ENCODE results near the gene SNX22. TPM values are rescaled to one million over a fixed set of nuclear protein-coding genes. Genes with fewer than 3 reads are reported as not detected.

The SNX22 gene
- total RNA-seq, 1 experiment from 2014 or later = 2.0 TPM

- DNase-seq (ENCODE audit: low read depth) = no peak
- in situ Hi-C loops (cut with HindIII; ENCODE audit: low pct_unique_long_range_greater_than_20kb, low sequenced_read_pairs) = no loop called here
Measured at GRCh38 chr15:64180235-64180824, 28.8 kb downstream of the SNX22 start.

DNA sequence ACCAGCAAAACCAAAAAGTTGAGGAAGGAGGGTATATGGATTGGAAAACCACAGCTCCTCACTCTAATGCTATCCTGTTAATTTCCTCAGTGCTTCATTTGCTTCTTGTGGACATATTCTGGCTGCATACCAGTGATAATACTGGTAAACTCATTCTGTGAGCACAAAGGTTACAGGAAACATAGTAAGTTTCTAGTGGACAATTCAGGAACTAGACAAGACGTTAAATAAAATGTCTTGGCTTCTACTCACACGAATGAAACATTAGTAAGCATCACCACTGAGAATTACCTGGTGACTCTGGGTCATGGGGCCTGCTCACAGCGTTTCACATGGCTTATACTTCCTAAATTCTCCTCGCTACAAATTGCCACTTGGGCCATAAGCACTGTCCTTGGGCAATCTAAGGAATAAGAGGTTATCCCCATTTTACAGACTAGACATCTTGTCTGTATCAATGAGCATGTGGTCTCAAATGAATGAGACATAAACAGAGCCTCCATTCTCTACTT, 31.4 kb downstream of the SNX22 start:
- in situ Hi-C loops (cut with HindIII; ENCODE audit: low pct_unique_long_range_greater_than_20kb, low sequenced_read_pairs) = no loop called here
- DNase-seq (ENCODE audit: low read depth) = no peak

- in situ Hi-C loops (cut with HindIII; ENCODE audit: low pct_unique_long_range_greater_than_20kb, low sequenced_read_pairs) = no loop called here
- DNase-seq (ENCODE audit: low read depth) = no peak
Measured at GRCh38 chr15:64185146-64185911, 33.8 kb downstream of the SNX22 start.

DNA sequence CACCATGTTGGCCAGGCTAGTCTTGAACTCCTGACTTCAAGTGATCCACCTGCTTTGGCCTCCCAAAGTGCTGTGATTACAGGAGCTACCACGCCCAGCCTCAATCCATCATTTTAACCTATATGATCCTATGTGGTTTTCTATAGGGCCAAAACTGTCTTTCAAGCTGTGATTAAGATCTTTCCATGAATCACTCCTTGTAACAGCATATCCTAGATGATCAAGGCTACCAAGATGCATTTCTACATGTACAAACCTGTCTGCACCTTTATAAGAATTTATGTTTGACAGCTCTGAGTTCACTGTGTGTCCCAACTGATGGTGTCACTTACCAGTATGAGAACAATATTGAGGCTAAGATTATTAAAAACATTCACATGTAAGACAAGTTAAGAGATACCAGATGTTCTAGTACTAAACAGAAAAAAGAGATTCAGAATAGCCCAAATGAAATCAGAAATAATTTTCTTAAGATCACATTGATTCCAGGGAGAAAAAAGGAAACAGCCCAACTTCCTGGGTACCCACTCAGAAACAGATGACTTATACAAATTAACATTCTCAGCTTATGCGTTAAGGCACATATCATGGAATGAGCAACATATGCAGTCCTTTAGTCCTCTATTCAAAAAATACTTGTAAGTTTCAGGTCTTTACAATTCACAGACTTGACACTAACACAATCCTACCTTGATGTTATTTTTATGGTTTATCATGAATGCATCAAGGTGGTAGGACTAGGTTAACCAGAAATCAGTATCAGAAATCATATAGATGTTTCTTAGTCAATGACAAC, 36.1 kb downstream of the SNX22 start:
- in situ Hi-C loops (cut with HindIII; ENCODE audit: low pct_unique_long_range_greater_than_20kb, low sequenced_read_pairs) = no loop called here
- no peak for DNase-seq (ENCODE audit: low read depth)

- in situ Hi-C loops (cut with HindIII; ENCODE audit: low pct_unique_long_range_greater_than_20kb, low sequenced_read_pairs) = no loop called here
- no peak for DNase-seq (ENCODE audit: low read depth)
Measured at GRCh38 chr15:64191971-64192830, 40.7 kb downstream of the SNX22 start.

- no peak for DNase-seq (ENCODE audit: low read depth)
- in situ Hi-C loops (cut with HindIII; ENCODE audit: low pct_unique_long_range_greater_than_20kb, low sequenced_read_pairs) = no loop called here
Measured at GRCh38 chr15:64193971-64194370, 42.4 kb downstream of the SNX22 start.

DNA sequence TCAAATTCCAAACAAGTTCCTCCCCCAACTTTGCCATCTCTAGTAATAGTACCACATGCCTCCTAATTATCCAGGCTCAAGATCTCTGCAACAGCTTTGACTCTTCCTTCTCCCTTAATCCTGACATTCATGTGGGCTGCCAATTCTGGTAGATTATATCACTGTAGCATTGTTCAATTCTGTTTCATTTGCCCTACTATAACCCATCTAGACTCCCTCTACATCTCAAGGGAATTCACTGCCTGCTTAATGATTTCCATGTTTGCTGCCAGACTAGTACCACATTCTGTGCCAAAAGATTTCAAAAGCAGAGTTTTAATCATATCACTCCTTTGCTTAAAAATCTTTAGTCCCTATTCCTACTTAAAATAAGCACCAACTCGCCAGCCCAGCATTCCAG, 45.9 kb downstream of the SNX22 start:
- no peak for DNase-seq (ENCODE audit: low read depth)
- in situ Hi-C loops (cut with HindIII; ENCODE audit: low pct_unique_long_range_greater_than_20kb, low sequenced_read_pairs) = no loop called here

DNA sequence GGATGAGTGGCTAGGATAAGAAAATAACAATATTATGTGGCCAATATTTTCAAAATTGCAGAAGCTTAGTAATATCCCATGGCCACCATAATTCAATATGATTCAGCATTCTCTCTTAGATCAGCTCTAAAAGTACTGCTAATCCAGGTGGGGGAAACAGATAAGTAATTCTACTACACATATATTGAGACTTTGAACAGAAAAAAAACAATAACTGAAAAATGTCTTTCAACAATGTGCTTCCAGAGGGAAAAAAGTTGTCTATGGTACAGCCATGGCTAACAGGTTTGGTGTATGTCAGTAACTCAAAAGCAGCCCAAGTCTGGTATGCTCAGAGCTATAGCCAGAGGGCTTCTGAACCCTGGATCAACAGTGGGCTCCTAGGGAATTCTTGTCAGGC, 53.7 kb downstream of the SNX22 start:
- no peak for DNase-seq (ENCODE audit: low read depth)
- in situ Hi-C loops (cut with HindIII; ENCODE audit: low pct_unique_long_range_greater_than_20kb, low sequenced_read_pairs) = no loop called here

Other genes starting within 250 kb of the SNX22 start
- 3.5 and 6.0 TPM in 2 replicates for gene DAPK2, start 105.2 kb upstream of the SNX22 start, total RNA-seq (2014; rRNA removed; shearing (Covaris generic); ENCODE audit: low replicate concordance)
- gene CIAO2A, start 57.9 kb upstream of the SNX22 start, total RNA-seq (2014; rRNA removed; shearing (Covaris generic); ENCODE audit: low replicate concordance) = 139 and 184 TPM in 2 replicates
- gene SNX1, start 55.7 kb upstream of the SNX22 start, total RNA-seq (2014; rRNA removed; shearing (Covaris generic); ENCODE audit: low replicate concordance) = 91.5 and 92.0 TPM in 2 replicates
- gene PPIB, start 11.3 kb downstream of the SNX22 start, total RNA-seq (2014; rRNA removed; shearing (Covaris generic); ENCODE audit: low replicate concordance) = 453 and 454 TPM in 2 replicates
- gene CSNK1G1, start 204.4 kb downstream of the SNX22 start, total RNA-seq (2014; rRNA removed; shearing (Covaris generic); ENCODE audit: low replicate concordance) = 9.4 and 12.7 TPM in 2 replicates
- 73.7 and 79.2 TPM in 2 replicates for gene PCLAF, start 229.7 kb downstream of the SNX22 start, total RNA-seq (2014; rRNA removed; shearing (Covaris generic); ENCODE audit: low replicate concordance)
- gene TRIP4, start 236.1 kb downstream of the SNX22 start, total RNA-seq (2014; rRNA removed; shearing (Covaris generic); ENCODE audit: low replicate concordance) = 17.3 and 26.8 TPM in 2 replicates